ENCODE data around the gene ISG20L2.

Gene ISG20L2

DNA sequence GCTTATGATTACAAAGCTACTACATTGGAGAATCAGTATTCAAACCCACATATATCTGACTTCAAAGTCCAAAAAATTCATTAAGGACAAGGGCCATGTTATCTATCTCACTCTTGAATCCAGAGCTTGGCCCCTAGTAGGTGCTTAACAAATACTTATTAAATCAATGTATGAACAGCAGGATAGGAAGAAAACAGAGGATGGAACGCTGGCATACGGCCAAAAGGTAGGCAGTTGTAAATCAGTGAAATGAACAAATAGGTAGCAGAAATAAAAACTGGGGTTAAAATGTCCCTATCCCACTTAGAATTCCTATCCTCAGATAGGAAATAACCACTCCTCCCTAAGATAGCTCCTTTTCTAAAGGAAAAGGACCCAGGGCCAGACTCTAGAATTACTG, 10.3 kb upstream of the ISG20L2 start:
- Histone ChIP-seq H3K9me3 (ENCODE audit: control insufficient read depth, insufficient read depth, low read length) (no peaks in the 10 kb centered on the region), H3K9me2 (replicated peaks; ENCODE audit: control insufficient read depth, low read length) (no peaks in the 10 kb centered on the region), H3K36me3 (ENCODE audit: control insufficient read depth, low read length) (peaks cover 84% of the 10 kb centered on the region), H3K4me2 (ENCODE audit: low read length) (peak overlapping the region; percentile 83), H3K27me3 (ENCODE audit: control insufficient read depth, low read length) (no peaks in the 10 kb centered on the region), H3K4me3 (ENCODE audit: low read length) (no peak overlapping the region), H3K79me2 (ENCODE audit: control insufficient read depth, low read length) (peaks cover 26% of the 10 kb centered on the region), H3K4me1 (ENCODE audit: control insufficient read depth, low read length) (peaks cover 25% of the 10 kb centered on the region), H4K20me1 (ENCODE audit: control insufficient read depth, insufficient read depth, low read depth, low read length) (no peaks in the 10 kb centered on the region), H3F3A (ENCODE audit: control insufficient read depth, insufficient read depth) (peaks cover 25% of the 10 kb centered on the region), H3K27ac (ENCODE audit: low read depth, low read length) (no peak overlapping the region)
- no peak for TF ChIP-seq EZH2phosphoT487 (IDR thresholded peaks at IDR 0.05; ENCODE audit: borderline replicate concordance, low read length)
- TF ChIP-seq, protein P1, sequence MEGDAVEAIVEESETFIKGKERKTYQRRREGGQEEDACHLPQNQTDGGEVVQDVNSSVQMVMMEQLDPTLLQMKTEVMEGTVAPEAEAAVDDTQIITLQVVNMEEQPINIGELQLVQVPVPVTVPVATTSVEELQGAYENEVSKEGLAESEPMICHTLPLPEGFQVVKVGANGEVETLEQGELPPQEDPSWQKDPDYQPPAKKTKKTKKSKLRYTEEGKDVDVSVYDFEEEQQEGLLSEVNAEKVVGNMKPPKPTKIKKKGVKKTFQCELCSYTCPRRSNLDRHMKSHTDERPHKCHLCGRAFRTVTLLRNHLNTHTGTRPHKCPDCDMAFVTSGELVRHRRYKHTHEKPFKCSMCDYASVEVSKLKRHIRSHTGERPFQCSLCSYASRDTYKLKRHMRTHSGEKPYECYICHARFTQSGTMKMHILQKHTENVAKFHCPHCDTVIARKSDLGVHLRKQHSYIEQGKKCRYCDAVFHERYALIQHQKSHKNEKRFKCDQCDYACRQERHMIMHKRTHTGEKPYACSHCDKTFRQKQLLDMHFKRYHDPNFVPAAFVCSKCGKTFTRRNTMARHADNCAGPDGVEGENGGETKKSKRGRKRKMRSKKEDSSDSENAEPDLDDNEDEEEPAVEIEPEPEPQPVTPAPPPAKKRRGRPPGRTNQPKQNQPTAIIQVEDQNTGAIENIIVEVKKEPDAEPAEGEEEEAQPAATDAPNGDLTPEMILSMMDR (IDR thresholded peaks at IDR 0.05; ENCODE audit: low read depth, low read length, poor library complexity, severe bottlenecking), result no peak

DNA sequence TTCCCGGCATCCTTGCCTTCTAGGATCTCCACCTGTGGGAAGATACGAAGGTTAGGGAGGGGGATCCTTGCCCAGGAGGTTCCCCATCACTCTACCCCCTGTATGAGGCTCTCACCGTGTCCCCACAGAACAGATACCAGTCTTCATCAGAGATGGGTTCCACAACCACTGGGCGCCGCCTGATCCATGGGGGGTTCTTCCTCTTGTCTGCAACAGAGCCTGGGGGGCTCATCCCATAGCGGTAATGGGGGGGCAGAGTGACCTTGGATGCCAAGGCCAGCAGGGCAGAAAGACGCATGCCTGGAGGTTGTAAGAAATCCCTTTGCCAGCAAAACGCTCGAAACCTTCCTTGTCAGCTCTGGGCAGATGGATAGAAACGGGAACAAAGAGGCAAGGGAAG, 9.8 kb upstream of the ISG20L2 start:
- H3K27me3 ChIP-seq (ENCODE audit: control insufficient read depth, low read length), result no peaks in the 10 kb centered on the region
- peaks cover 25% of the 10 kb centered on the region for H3K4me1 ChIP-seq (ENCODE audit: control insufficient read depth, low read length)
- TF ChIP-seq EZH2phosphoT487 (IDR thresholded peaks at IDR 0.05; ENCODE audit: borderline replicate concordance, low read length), result no peak
- TF ChIP-seq, protein P1 (IDR thresholded peaks at IDR 0.05; ENCODE audit: low read depth, low read length, poor library complexity, severe bottlenecking), result no peak
- peaks cover 84% of the 10 kb centered on the region for H3K36me3 ChIP-seq (ENCODE audit: control insufficient read depth, low read length)
- H3F3A ChIP-seq (ENCODE audit: control insufficient read depth, insufficient read depth), result peaks cover 25% of the 10 kb centered on the region
- H3K79me2 ChIP-seq (ENCODE audit: control insufficient read depth, low read length), result peaks cover 26% of the 10 kb centered on the region
- no peaks in the 10 kb centered on the region for H3K9me2 ChIP-seq (replicated peaks; ENCODE audit: control insufficient read depth, low read length)
- no peak overlapping the region for H3K4me3 ChIP-seq (ENCODE audit: low read length)
- H3K4me2 ChIP-seq (ENCODE audit: low read length), result no peak overlapping the region
- no peak overlapping the region for H3K27ac ChIP-seq (ENCODE audit: low read depth, low read length)
- no peaks in the 10 kb centered on the region for H3K9me3 ChIP-seq (ENCODE audit: control insufficient read depth, insufficient read depth, low read length)
- H4K20me1 ChIP-seq (ENCODE audit: control insufficient read depth, insufficient read depth, low read depth, low read length), result no peaks in the 10 kb centered on the region

DNA sequence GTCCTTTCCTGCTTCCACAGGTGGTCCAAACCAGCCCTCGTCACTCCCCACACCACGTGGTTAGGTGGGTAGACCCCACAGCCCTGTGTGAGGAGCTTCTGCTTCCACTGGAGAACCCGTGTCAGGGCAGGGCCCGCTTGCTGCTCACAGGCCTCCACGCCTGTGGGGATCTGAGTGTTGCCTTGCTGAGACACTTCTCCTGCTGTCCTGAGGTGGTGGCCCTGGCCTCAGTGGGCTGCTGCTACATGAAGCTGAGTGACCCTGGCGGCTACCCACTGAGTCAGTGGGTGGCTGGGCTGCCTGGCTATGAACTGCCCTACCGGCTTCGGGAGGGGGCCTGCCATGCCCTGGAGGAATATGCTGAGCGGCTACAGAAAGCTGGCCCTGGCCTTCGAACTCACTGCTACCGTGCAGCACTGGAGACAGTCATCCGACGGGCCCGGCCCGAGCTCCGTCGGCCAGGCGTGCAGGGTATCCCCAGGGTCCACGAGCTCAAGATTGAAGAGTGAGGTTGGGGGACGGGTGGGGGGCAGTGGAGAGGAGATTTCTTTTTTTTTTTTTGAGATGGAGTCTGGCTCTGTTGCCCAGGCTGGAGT, 5.5 kb upstream of the ISG20L2 start:
- Histone ChIP-seq H3K79me2 (ENCODE audit: control insufficient read depth, low read length) (peaks cover 25% of the 10 kb centered on the region), H3K4me1 (ENCODE audit: control insufficient read depth, low read length) (peaks cover 11% of the 10 kb centered on the region), H4K20me1 (ENCODE audit: control insufficient read depth, insufficient read depth, low read depth, low read length) (0 out of 2 replicates have a peak, but pooled peaks cover 2% of the 10 kb centered on the region), H3K27ac (ENCODE audit: low read depth, low read length) (no peak overlapping the region), H3K27me3 (ENCODE audit: control insufficient read depth, low read length) (no peaks in the 10 kb centered on the region), H3F3A (ENCODE audit: control insufficient read depth, insufficient read depth) (peaks cover 13% of the 10 kb centered on the region), H3K9me3 (ENCODE audit: control insufficient read depth, insufficient read depth, low read length) (no peaks in the 10 kb centered on the region), H3K36me3 (ENCODE audit: control insufficient read depth, low read length) (peaks cover 77% of the 10 kb centered on the region), H3K4me3 (ENCODE audit: low read length) (no peak overlapping the region), H3K9me2 (replicated peaks; ENCODE audit: control insufficient read depth, low read length) (no peaks in the 10 kb centered on the region), H3K4me2 (ENCODE audit: low read length) (no peak overlapping the region)
- TF ChIP-seq EZH2phosphoT487 (IDR thresholded peaks at IDR 0.05; ENCODE audit: borderline replicate concordance, low read length), result no peak
- TF ChIP-seq, protein P1 (IDR thresholded peaks at IDR 0.05; ENCODE audit: low read depth, low read length, poor library complexity, severe bottlenecking), result no peak
